RWPE2 (cell line): ENCODE measurements around the gene LZTS3.
"Not testable (repeated sequence)": the region's sequence is repeated elsewhere in the genome, so short reads cannot be mapped to it uniquely, and the experiment has no call there.

Experiments used
- ATAC-seq: fragments of 200-7000 bp; cut with Tn5 transposase; 3 replicates; pipeline ENCODE4 v1.9.1; 2021; ENCODE audit warnings: low read depth
- DNase-seq: peaks from one replicate; pipeline ENCODE4 v3.0.0-alpha.2; 2020; ENCODE audit warnings: low spot score
- H3K27ac ChIP-seq: fragments of 450-650 bp; 2 replicates; pipeline ENCODE4 v1.5.1; 2017; ENCODE audit warnings: mild to moderate bottlenecking; ENCODE audit not compliant: poor library complexity, severe bottlenecking
- H3K27me3 ChIP-seq: fragments of 250-450 bp; sonication (Bioruptor Pico); 2 replicates; pipeline ENCODE4 v1.5.1; 2021; ENCODE audit warnings: mild to moderate bottlenecking, moderate library complexity; ENCODE audit not compliant: insufficient read depth, poor library complexity, severe bottlenecking
- H3K36me3 ChIP-seq: fragments of 250-450 bp; sonication (Bioruptor Pico); 2 replicates; pipeline ENCODE4 v1.5.1; 2020; ENCODE audit warnings: low read depth, mild to moderate bottlenecking, moderate library complexity
- H3K4me1 ChIP-seq: fragments of 250-450 bp; sonication (Bioruptor Pico); 2 replicates; pipeline ENCODE4 v1.5.1; 2021; ENCODE audit warnings: mild to moderate bottlenecking, moderate library complexity; ENCODE audit not compliant: insufficient read depth, poor library complexity, severe bottlenecking
- H3K4me3 ChIP-seq: fragments of 250-450 bp; sonication (Bioruptor Pico); 2 replicates; pipeline ENCODE4 v1.5.1; 2021; ENCODE audit warnings: mild to moderate bottlenecking, moderate library complexity; ENCODE audit not compliant: severe bottlenecking
- H3K9me3 ChIP-seq: fragments of 250-450 bp; sonication (Bioruptor Pico); 2 replicates; pipeline ENCODE4 v1.5.1; 2021; ENCODE audit warnings: mild to moderate bottlenecking, moderate library complexity; ENCODE audit not compliant: severe bottlenecking
- TF ChIP-seq, protein P1 (sequence below): fragments of 450-650 bp; IDR thresholded peaks from one replicate; pipeline ENCODE4 v1.5.1; 2017; ENCODE audit warnings: mild to moderate bottlenecking, moderate library complexity; ENCODE audit not compliant: poor library complexity, severe bottlenecking

The LZTS3 gene

DNA sequence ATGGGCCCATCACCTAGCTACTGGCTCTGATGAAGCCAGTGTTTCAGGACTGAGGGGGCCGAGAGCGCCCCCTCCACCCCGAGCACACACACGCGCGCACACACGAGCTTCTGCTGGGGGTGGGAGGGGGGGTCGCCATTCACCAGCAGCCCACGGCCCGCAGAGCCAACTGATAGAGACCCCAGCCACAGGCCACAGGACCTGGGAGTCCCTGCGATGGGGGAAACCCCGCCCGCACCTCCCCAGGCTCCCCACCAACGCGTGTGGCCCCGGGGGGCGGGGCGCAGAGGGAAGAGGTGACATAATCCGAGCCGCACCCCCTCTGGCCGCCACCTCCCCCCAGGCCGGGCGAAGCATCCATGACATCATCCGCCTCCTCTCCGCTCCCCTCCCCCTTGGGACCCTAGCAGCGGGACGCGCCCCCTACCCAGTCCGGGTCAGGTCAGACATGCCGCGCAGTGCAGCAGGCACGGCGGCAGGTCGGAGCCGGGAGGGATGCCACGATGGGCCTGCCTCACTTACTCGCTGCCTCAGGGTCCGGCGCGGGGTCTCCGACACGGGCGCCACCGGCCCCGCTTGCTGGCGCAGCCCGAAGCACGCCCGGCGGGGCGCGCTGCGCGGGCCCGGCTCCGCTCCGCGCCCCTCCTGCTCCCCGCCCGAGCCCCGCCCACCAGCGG lies at the start of gene LZTS3:
Gene LZTS3 (minus strand): TSS at position 617 of the 677 bp plus-strand sequence. CDS start 6,386 bp downstream, outside the sequence.
- TF ChIP-seq, protein P1, sequence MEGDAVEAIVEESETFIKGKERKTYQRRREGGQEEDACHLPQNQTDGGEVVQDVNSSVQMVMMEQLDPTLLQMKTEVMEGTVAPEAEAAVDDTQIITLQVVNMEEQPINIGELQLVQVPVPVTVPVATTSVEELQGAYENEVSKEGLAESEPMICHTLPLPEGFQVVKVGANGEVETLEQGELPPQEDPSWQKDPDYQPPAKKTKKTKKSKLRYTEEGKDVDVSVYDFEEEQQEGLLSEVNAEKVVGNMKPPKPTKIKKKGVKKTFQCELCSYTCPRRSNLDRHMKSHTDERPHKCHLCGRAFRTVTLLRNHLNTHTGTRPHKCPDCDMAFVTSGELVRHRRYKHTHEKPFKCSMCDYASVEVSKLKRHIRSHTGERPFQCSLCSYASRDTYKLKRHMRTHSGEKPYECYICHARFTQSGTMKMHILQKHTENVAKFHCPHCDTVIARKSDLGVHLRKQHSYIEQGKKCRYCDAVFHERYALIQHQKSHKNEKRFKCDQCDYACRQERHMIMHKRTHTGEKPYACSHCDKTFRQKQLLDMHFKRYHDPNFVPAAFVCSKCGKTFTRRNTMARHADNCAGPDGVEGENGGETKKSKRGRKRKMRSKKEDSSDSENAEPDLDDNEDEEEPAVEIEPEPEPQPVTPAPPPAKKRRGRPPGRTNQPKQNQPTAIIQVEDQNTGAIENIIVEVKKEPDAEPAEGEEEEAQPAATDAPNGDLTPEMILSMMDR, result no peak
- peaks cover 5% of the 10 kb centered on the region for H3K4me1 ChIP-seq
- no peaks in the 10 kb centered on the region for H3K27me3 ChIP-seq
- no peaks in the 10 kb centered on the region for H3K9me3 ChIP-seq
- peak; percentile 21 for ATAC-seq
- H3K27ac ChIP-seq, result peak within 1 kb of the TSS; percentile 13
- H3K36me3 ChIP-seq, result no peaks in the 10 kb centered on the region
- H3K4me3 ChIP-seq, result peak within 1 kb of the TSS; percentile 60
- peak; percentile 72 for DNase-seq

DNA sequence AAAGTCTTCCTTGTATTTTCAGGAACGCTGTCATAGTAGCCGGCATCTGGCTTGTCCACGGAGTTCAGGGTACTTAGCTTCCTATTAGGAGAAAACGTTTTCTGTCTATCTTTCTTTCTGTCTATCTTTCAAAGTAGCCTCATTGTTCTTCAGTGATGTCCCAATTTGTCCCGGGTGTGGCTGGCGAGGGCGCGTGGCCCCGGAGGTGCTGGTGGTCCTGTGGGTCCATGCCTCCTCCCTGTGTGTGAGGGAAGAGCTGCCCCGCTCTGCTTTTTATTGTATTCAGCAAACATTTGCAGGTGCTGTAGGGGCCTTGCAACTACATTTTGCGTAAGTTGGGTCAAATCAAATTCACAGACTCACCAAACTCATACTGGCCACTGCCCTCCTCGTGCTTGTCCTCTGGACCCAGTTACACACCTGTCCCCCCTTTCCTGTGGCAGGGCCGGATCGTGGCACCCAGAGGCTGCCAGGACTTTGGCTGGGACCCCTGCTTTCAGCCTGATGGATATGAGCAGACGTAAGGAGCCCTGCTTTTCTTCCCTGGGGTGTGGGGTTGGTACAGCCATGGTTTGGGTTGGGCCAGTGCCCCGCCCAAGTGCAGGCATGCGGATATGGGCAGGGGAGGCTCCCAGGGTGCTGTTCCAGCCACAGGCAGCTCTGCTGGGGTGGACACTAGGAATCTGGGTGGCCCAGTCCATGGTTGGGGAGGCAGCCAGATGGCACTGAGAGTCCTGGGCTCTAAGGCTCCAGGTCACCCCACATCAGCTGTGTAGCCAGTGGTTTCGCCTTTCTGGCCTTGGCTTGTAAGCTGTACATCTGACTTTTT lies 48.3 kb upstream of the LZTS3 start:
- Histone ChIP-seq H3K27me3 (no peaks in the 10 kb centered on the region), H3K9me3 (no peaks in the 10 kb centered on the region), H3K27ac (peak overlapping the region; percentile 41), H3K36me3 (peaks cover 29% of the 10 kb centered on the region), H3K4me1 (peaks cover 20% of the 10 kb centered on the region), H3K4me3 (no peak overlapping the region)
- TF ChIP-seq, protein P1, result no peak
- peak; percentile 66 for DNase-seq
- ATAC-seq, result peak; percentile 60

DNA sequence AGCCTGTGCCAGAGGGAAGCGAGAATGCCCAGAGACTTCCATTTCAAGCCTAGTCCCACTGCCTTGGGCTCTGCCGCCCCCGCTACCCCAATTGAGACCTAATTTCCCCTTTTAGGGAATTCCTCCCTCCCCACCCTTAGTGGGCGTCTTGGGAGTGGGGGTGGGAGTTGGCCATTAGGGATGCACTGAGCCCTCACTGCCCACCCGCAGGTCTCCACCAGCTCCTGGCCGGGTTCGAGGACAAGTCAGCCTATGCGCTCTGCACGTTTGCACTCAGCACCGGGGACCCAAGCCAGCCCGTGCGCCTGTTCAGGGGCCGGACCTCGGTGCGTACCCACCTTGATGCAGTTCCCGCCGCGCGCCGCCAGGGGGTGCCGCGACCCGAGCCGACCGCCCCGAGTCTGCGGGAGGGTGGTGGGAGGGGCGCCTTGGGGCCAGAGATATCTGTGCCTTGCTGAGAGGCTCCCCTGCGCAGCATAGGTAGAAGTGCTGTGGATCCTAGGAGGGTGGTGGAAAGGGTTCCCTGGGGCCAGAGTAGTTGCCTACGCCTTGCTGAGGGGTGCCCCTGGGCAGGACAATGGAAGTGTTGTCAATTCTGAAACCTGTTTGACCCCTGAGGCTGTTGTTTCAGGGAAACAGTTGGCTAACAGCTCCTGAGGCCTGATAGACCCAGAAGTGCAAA lies 45.1 kb upstream of the LZTS3 start:
- Histone ChIP-seq H3K36me3 (peaks cover 52% of the 10 kb centered on the region), H3K27ac (no peak overlapping the region), H3K4me3 (no peak overlapping the region), H3K27me3 (no peaks in the 10 kb centered on the region), H3K4me1 (peaks cover 13% of the 10 kb centered on the region), H3K9me3 (no peaks in the 10 kb centered on the region)
- TF ChIP-seq, protein P1, result peak; percentile 98
- DNase-seq, result peak; percentile 71
- peak; percentile 60 for ATAC-seq

DNA sequence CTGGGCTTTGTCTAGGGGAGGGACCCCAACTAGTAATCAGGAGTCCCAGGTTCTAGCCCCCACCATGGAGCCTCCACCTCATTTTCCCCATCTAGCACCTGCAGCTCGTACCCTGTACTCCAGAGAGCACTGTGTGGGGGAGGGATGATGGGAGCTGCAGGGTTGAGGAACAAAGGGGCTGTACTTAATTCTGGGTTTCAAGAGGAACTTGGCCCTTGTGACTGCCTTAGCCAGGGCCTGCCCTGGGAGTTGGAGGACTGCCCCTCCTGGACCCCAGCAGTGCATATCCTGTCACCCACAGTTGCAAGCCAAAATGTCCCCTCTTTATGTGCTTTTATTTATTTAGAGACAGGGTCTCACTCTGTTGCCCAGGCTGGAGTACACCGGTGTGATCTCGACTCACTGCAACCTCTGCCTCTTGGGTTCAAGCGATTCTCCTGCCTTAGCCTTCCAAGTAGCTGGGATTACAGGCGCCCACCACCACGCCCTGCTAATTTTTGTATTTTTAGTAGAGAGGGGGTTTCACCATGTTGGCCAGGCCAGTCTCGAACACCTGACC lies 42.1 kb upstream of the LZTS3 start:
- H3K4me3 ChIP-seq, DNase-seq, H3K9me3 ChIP-seq, ATAC-seq, H3K4me1 ChIP-seq, H3K27ac ChIP-seq, H3K27me3 ChIP-seq: not testable (repeated sequence)
- H3K36me3 ChIP-seq, result peaks cover 50% of the 10 kb centered on the region

DNA sequence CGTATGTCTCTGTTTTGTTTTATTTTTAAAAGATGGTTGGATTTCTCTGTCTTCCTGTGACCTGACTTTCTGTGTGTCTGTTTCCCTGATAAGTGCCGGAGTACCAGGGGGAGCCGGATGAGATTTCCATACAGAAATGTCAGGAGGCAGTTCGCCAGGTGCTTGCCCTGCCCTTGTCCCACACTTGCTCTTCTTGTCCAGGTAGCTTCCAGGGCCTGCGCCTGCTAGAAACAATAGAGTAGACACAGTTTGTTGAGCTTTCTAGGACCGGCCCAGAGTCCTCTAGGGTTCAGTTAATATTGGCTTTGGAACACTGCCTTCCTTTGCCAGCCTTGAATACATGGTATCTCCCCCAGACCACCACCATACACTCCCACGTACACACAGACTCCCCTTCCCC lies 39.9 kb upstream of the LZTS3 start:
- H3K9me3 ChIP-seq, result no peaks in the 10 kb centered on the region
- TF ChIP-seq, protein P1, result no peak
- no peaks in the 10 kb centered on the region for H3K4me1 ChIP-seq
- H3K27me3 ChIP-seq, result no peaks in the 10 kb centered on the region
- no peak for DNase-seq
- ATAC-seq, result no peak
- H3K27ac ChIP-seq, result no peak overlapping the region
- no peak overlapping the region for H3K4me3 ChIP-seq
- H3K36me3 ChIP-seq, result peaks cover 38% of the 10 kb centered on the region
